IMR-90 (cell line): Measurements from ENCODE around the gene PLLP. TPM values are rescaled to one million over a fixed set of nuclear protein-coding genes. Genes with fewer than 3 reads are reported as not detected.

ENCODE experiments used
- ATAC-seq: fragments of 200-7000 bp; cut with Tn5 transposase; 2 replicates; pipeline ENCODE4 v1.9.1; 2020; ENCODE audit warnings: low read depth, mild to moderate bottlenecking, moderate library complexity
- BruUV-seq: library from RNA; stranded (reverse); fragments of 400-500 nt; replicated peaks from 2 replicates; lab custom pipeline; 2021; lab: Mats Ljungman, UMichigan
- CTCF ChIA-PET: fragments of 300-600 bp; formaldehyde crosslinking; extraction: SDS; loops from one replicate; lab custom pipeline; 2021; ENCODE audit warnings: antibody characterized with exemption; lab: Yijun Ruan, JAX
- POLR2A ChIA-PET: fragments of 300-600 bp; sonication (Branson Sonifier 250); formaldehyde crosslinking; loops from one replicate; lab custom pipeline; 2022; ENCODE audit warnings: antibody characterized with exemption; ENCODE audit not compliant: unreplicated experiment; lab: Charles Lee
- DNase-seq: peaks from one replicate; pipeline ENCODE4 v3.0.0; 2013
- H2AFZ ChIP-seq: replicated peaks from 2 replicates; pipeline ENCODE3; 2013; ENCODE audit warnings: low read length, mild to moderate bottlenecking; ENCODE audit not compliant: poor library complexity
- H2AK5ac ChIP-seq: 2 replicates; pipeline ENCODE4 v1.6.1; 2013; ENCODE audit warnings: low read depth, low read length, inconsistent platforms
- H2AK9ac ChIP-seq: replicated peaks from 2 replicates; pipeline ENCODE3; 2013; ENCODE audit warnings: mild to moderate bottlenecking, low read depth, low read length, moderate library complexity; ENCODE audit not compliant: poor library complexity
- H2BK120ac ChIP-seq: 2 replicates; pipeline ENCODE4 v1.6.1; 2013; ENCODE audit warnings: low read depth, low read length, inconsistent platforms
- H2BK15ac ChIP-seq: 3 replicates; pipeline ENCODE4 v1.6.1; 2013; ENCODE audit warnings: low read depth, low read length, inconsistent platforms
- H2BK20ac ChIP-seq: 2 replicates; pipeline ENCODE4 v1.6.1; 2013; ENCODE audit warnings: low read depth, mild to moderate bottlenecking, inconsistent platforms, low read length, moderate library complexity
- H2BK5ac ChIP-seq: 2 replicates; pipeline ENCODE4 v1.6.1; 2013; ENCODE audit warnings: mild to moderate bottlenecking, low read depth, low read length, inconsistent platforms; ENCODE audit not compliant: poor library complexity, severe bottlenecking
- H3K14ac ChIP-seq: replicated peaks from 2 replicates; pipeline ENCODE4 v1.6.1; 2013; ENCODE audit warnings: low read depth, low read length, inconsistent platforms
- H3K18ac ChIP-seq: 2 replicates; pipeline ENCODE4 v1.6.1; 2013; ENCODE audit warnings: low read depth, low read length, control low read depth
- H3K23ac ChIP-seq: 2 replicates; pipeline ENCODE4 v1.6.1; 2013; ENCODE audit warnings: low read depth, low read length, inconsistent platforms
- H3K27ac ChIP-seq: 2 replicates; pipeline ENCODE4 v1.5.1; 2013; ENCODE audit warnings: mild to moderate bottlenecking, control low read depth, low read length; ENCODE audit not compliant: insufficient read depth
- H3K27me3 ChIP-seq: 2 replicates; pipeline ENCODE4 v1.6.1; 2013; ENCODE audit warnings: low read length; ENCODE audit not compliant: control insufficient read depth, insufficient read depth
- H3K36me3 ChIP-seq: 2 replicates; pipeline ENCODE4 v1.6.1; 2013; ENCODE audit warnings: low read length, mixed read lengths; ENCODE audit not compliant: control insufficient read depth, insufficient read depth
- H3K4ac ChIP-seq: 2 replicates; pipeline ENCODE4 v1.6.1; 2013; ENCODE audit warnings: low read depth, low read length, inconsistent platforms
- H3K4me1 ChIP-seq: 2 replicates; pipeline ENCODE4 v1.6.1; 2013; ENCODE audit warnings: low read length, mixed read lengths; ENCODE audit not compliant: control insufficient read depth, insufficient read depth
- H3K4me2 ChIP-seq: 2 replicates; pipeline ENCODE4 v1.6.1; 2013; ENCODE audit warnings: low read depth, mild to moderate bottlenecking, control low read depth, low read length, moderate library complexity
- H3K4me3 ChIP-seq: 2 replicates; pipeline ENCODE4 v1.5.1; 2013; ENCODE audit warnings: low read depth, mild to moderate bottlenecking, control low read depth, low read length, moderate library complexity; ENCODE audit not compliant: insufficient read depth
- H3K56ac ChIP-seq: 2 replicates; pipeline ENCODE4 v1.6.1; 2013; ENCODE audit warnings: low read length, inconsistent platforms; ENCODE audit not compliant: insufficient read depth; ENCODE audit errors: extremely low read depth
- H3K79me1 ChIP-seq, 2 experiments: 2 replicates each; pipeline ENCODE4 v1.6.1; 2013; ENCODE audit warnings: low read length in 2 of 2, inconsistent platforms in 1 of 2, low read depth in 1 of 2
- H3K9ac ChIP-seq: 2 replicates; pipeline ENCODE4 v1.6.1; 2013; ENCODE audit warnings: low read depth, low read length, control low read depth
- H3K9me1 ChIP-seq: 2 replicates; pipeline ENCODE4 v1.6.1; 2013; ENCODE audit warnings: low read length, inconsistent platforms; ENCODE audit not compliant: insufficient read depth
- H3K9me3 ChIP-seq: 2 replicates; pipeline ENCODE4 v1.6.1; 2013; ENCODE audit warnings: low read length; ENCODE audit not compliant: control insufficient read depth, insufficient read depth
- H4K20me1 ChIP-seq: 2 replicates; pipeline ENCODE4 v1.6.1; 2013; ENCODE audit warnings: low read length, inconsistent platforms; ENCODE audit not compliant: insufficient read depth
- H4K5ac ChIP-seq: 2 replicates; pipeline ENCODE4 v1.6.1; 2013; ENCODE audit warnings: mild to moderate bottlenecking, low read depth, low read length, control low read depth
- H4K8ac ChIP-seq, 2 experiments: 2 replicates each; pipeline ENCODE4 v1.6.1; 2013; ENCODE audit warnings: low read depth in 2 of 2, low read length in 2 of 2, control low read depth in 1 of 2, inconsistent platforms in 1 of 2
- H4K91ac ChIP-seq: 2 replicates; pipeline ENCODE4 v1.6.1; 2013; ENCODE audit warnings: low read depth, low read length, inconsistent platforms; ENCODE audit not compliant: insufficient read depth
- BHLHE40 ChIP-seq: fragments of 150-350 bp; IDR thresholded peaks from 2 replicates; pipeline ENCODE4 v1.6.1; 2016; ENCODE audit warnings: mild to moderate bottlenecking, low read depth, low read length
- CHD1 ChIP-seq: IDR thresholded peaks from 2 replicates; pipeline ENCODE4 v1.6.1; 2012; ENCODE audit warnings: low read depth, low read length, improper control_type of control experiment
- MAFK ChIP-seq: IDR thresholded peaks from 2 replicates; pipeline ENCODE4 v1.6.1; 2012; ENCODE audit warnings: low read depth, low read length, improper control_type of control experiment
- NFE2L2 ChIP-seq: fragments of 150-350 bp; IDR thresholded peaks from 2 replicates; pipeline ENCODE4 v1.6.1; 2016; ENCODE audit warnings: low read depth, mild to moderate bottlenecking, low read length
- RFX5 ChIP-seq: IDR thresholded peaks from 2 replicates; pipeline ENCODE4 v1.8.0; 2012; ENCODE audit warnings: low read depth, mild to moderate bottlenecking, low read length, moderate library complexity
- WGBS, 2 experiments: methylation state at CpG; one replicate each; pipeline versions ENCODE4 v1.1.5 to v1.1.7; 2013; ENCODE audit warnings: missing lambda C conversion rate in 2 of 2; ENCODE audit not compliant: insufficient read length in 1 of 2; ENCODE audit errors: extremely low coverage in 2 of 2; 5-methylcytosine and 5-hydroxymethylcytosine counted together
- dilution Hi-C: fragments of 300-500 bp; cut with HindIII; formaldehyde crosslinking; loops from one replicate; pipeline ENCODE4 v1.14.3; 2018; ENCODE audit warnings: low sequenced_read_pairs; ENCODE audit not compliant: unreplicated experiment
- in situ Hi-C: fragments of 300-500 bp; cut with MboI; formaldehyde crosslinking; loops from 3 replicates; pipeline ENCODE4 v1.14.3; 2019; ENCODE audit warnings: low sequenced_read_pairs, inconsistent platforms, mixed read lengths
- intact Hi-C: fragments of 100-400 bp; cut with micrococcal nuclease; formaldehyde crosslinking; loops from 2 replicates; pipeline ENCODE4 v1.10.0; 2022
- polyA plus RNA-seq, 3 experiments: library from polyadenylated mRNA; depleted of rRNA; stranded (reverse); fragments of >200 nt; gene quantifications; 2 replicates each; pipeline ENCODE4 v1.2.3, GENCODE V29; 2012; ENCODE audit warnings: low replicate concordance in 1 of 3
- total RNA-seq: library from RNA; depleted of rRNA; stranded (reverse); fragments of >200 nt; gene quantifications from 2 replicates; pipeline ENCODE4 v1.2.3, GENCODE V29; 2012
- TF ChIP-seq, protein P1 (sequence below): fragments of 150-350 bp; IDR thresholded peaks from 2 replicates; pipeline ENCODE4 v1.6.1; 2016; ENCODE audit warnings: low read depth, mild to moderate bottlenecking, low read length, moderate library complexity, borderline replicate concordance

The PLLP gene
- total and polyA plus RNA-seq, 2 of the 4 experiments (the other 2 are of a cell fraction) = 0.05 TPM; not detected in 1

DNA sequence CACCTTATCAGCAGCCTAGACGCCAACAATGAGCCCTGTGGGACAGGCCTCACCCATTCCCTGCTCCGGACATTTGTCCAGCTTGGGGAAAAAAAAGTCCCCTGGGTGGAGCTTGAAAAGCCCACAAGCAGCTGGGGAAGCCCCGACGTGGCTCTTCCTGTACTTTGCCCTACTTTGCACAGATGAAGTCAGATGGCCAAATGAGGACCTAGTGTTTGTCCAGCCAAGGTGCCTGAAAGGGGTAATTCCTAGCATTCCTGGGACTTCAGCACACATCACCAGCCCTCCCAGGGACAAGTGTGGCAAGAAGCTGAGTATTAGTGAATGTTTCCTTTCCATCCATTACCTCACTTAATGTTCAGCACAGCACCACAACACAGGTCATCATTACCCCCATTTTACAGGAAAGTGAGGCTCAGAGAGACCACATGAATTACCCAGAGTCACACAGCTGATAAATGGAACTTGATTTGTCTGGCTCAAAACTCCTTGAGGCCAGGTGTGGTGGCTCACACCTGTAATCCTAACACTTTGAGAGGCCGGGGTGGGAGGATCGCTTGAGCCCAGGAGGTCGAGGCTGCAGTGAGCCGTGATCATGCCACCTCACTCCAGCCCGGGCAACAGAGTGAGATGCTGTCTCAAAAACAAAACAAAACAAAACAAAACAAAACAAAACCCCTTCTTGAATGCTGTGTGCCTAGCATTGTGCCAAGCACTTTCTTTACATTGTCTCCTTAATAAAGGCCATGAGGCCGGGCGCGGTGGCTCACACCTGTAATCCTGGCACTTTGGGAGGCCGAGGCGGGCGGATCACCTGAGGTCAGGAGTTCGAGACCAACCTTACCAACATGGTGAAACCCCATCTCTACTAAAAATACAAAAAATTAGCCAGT, 19.9 kb upstream of the PLLP start (continued):
- TF ChIP-seq NFE2L2 (no peak), BHLHE40 (no peak)

DNA sequence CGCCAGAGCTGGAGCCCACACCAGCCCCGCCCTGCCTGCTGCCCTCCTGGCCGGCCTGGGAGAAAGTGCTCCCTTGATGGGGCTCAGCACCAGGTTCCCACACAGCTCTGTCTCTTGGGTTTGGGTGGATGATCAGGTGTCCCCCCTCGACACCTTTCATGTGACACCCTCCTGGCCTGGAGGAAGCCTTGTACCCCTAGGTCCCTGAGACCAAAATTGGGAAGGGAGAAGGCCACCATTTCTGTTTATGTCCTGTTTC, 19.4 kb upstream of the PLLP start:
- H4K20me1 ChIP-seq = peaks cover 5% of the 10 kb centered on the region
- H3K4me3 ChIP-seq = no peak overlapping the region
- no peak overlapping the region for H3K56ac ChIP-seq
- no peak overlapping the region; the same call in 1 of the 2 replicates for H4K91ac ChIP-seq
- H3K79me1 ChIP-seq = no peaks in the 10 kb centered on the region
- no peak for DNase-seq
- H3K36me3 ChIP-seq = no peaks in the 10 kb centered on the region
- no peak overlapping the region for H2BK120ac ChIP-seq
- no peak overlapping the region for H2BK15ac ChIP-seq
- no CpG with 5 or more reads among the region's 4 CpGs for WGBS, 2 experiments
- H3K18ac ChIP-seq = no peak overlapping the region
- H3K14ac ChIP-seq = no peak overlapping the region
- no peak overlapping the region for H2AK5ac ChIP-seq
- peaks cover 34% of the 10 kb centered on the region for H3K27me3 ChIP-seq
- H3K4ac ChIP-seq = no peak overlapping the region
- H3K4me2 ChIP-seq = no peak overlapping the region
- in situ Hi-C loops = loop anchor here (5.0 kb wide), 2 partner anchors 113 to 218 kb away; no protein-coding TSS in a partner anchor
- no peak overlapping the region for H3K27ac ChIP-seq
- H3K23ac ChIP-seq = no peak overlapping the region
- H3K4me1 ChIP-seq = peaks cover 3% of the 10 kb centered on the region; the same call in 1 of the 2 replicates
- no peaks in the 10 kb centered on the region for H3K9me3 ChIP-seq
- no peak for TF ChIP-seq MAFK
- TF ChIP-seq CHD1 = no peak
- TF ChIP-seq, protein P1, sequence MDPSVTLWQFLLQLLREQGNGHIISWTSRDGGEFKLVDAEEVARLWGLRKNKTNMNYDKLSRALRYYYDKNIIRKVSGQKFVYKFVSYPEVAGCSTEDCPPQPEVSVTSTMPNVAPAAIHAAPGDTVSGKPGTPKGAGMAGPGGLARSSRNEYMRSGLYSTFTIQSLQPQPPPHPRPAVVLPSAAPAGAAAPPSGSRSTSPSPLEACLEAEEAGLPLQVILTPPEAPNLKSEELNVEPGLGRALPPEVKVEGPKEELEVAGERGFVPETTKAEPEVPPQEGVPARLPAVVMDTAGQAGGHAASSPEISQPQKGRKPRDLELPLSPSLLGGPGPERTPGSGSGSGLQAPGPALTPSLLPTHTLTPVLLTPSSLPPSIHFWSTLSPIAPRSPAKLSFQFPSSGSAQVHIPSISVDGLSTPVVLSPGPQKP = no peak
- TF ChIP-seq BHLHE40 = no peak
- TF ChIP-seq RFX5 = no peak
- H2AK9ac ChIP-seq = no peak overlapping the region
- intact Hi-C loops = no loop called here
- H2AFZ ChIP-seq = no peak overlapping the region
- no peak for ATAC-seq
- no TSS peak for BruUV-seq
- no peak overlapping the region for H2BK5ac ChIP-seq
- ChIA-PET POLR2A (no interaction called here), CTCF (no interaction called here)
- no peak overlapping the region for H2BK20ac ChIP-seq
- H4K8ac ChIP-seq = no peak overlapping the region
- H4K5ac ChIP-seq = no peak overlapping the region
- dilution Hi-C loops = no loop called here
- no peaks in the 10 kb centered on the region for H3K9me1 ChIP-seq
- no peak overlapping the region for H3K9ac ChIP-seq
